Measurements from ENCODE around the gene HSPA2.
"Not testable (repeated sequence)": the region's sequence is repeated elsewhere in the genome, so short reads cannot be mapped to it uniquely, and the experiment has no call there.

The HSPA2 gene

DNA sequence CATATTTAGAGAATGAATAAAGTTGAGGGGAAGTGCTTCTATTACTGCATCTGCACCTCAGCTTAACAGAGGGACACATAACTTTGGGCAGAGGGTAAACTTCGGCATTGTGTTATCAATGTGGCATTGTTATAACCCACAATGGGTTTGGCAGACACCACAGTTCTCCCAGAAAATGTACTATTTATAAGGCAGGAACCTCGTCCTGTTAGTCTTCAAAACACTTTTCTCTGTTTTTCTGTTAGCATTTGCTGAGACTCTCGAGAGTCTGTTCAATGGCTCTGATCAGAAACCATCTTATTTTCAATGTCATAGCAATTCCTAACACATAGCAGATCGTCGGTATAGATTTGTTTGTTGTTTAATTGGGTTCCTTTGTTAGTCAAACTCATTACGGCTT is 23.2 kb downstream of the HSPA2 start:
- H3K4me3 ChIP-seq (ENCODE audit: low read depth, low read length): no peak overlapping the region
- TF ChIP-seq CTCF (IDR thresholded peaks at IDR 0.05; ENCODE audit: low read depth, low read length): no peak

DNA sequence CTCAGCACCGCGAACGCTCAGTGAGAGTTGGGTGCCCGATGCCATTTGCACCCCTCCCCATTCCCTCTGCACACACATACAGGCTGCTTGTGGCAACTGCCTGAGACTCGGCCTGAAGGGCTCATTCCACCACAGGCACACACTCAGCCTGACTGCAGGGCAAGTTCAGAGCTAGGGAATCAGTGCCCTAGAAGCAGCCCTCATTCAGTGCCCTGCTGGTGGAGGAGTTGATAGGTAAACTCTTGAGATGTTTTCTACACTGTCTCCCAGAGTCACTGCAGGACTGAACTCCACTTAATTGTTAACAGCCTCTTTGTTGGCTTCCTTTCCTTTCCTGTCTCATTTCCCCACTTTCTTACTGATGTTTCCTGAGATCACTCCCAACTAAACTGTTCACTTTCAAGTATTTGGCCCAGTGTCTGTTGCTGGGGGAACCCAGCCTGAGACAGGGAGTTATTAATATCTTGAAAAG is 26.1 kb downstream of the HSPA2 start:
- TF ChIP-seq CTCF (IDR thresholded peaks at IDR 0.05; ENCODE audit: low read depth, low read length): no peak
- no peak overlapping the region for H3K4me3 ChIP-seq (ENCODE audit: low read depth, low read length)

DNA sequence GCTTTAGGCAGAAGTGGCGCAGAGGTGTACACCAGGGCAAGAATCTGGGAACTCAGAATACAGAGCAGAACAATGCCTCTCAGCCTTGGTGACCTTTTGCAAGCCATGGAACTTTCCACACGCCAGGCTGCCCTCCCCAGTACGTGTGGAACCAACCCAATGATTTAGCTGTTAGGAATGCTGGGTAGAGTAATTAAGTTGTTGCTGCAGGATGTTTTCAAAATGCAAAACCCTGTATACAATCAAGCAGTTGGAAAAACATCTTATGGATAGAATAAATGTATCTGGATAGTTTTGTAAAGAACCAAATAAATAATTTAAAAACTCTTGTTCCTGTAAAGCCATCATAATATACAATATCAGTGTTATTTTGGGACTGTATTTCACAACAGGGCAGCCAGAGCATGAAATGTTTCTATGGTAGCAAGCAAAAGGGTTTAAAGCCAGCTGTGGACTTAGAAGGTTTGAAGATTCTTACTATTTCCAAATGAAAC is 28.6 kb downstream of the HSPA2 start:
- no peak for TF ChIP-seq CTCF (IDR thresholded peaks at IDR 0.05; ENCODE audit: low read depth, low read length)
- no peak overlapping the region for H3K4me3 ChIP-seq (ENCODE audit: low read depth, low read length)

DNA sequence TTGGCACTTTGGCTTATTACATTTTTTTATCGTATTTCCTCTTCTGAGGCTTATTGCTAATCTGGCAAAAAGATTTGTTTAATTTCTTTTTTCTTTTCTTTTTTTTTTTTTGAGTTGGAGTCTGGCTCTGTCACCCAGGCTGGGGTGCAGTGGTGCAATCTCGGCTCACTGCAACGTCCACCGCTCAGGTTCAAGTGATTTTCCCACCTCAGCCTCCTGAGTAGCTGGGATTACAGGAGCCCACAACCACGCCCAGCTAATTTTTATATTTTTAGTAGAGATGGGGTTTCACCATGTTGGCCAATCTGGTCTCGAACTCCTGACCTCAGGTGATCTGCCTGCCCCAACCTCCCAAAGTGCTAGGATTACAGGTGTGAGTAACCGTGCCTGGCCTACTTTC is 29.1 kb downstream of the HSPA2 start:
- not testable (repeated sequence) for H3K4me3 ChIP-seq (ENCODE audit: low read depth, low read length)

GRCh38 chr14:64572386-64573104 is 32.0 kb downstream of the HSPA2 start:
- no peak for TF ChIP-seq CTCF (IDR thresholded peaks at IDR 0.05; ENCODE audit: low read depth, low read length)
- no peak overlapping the region for H3K4me3 ChIP-seq (ENCODE audit: low read depth, low read length)

DNA sequence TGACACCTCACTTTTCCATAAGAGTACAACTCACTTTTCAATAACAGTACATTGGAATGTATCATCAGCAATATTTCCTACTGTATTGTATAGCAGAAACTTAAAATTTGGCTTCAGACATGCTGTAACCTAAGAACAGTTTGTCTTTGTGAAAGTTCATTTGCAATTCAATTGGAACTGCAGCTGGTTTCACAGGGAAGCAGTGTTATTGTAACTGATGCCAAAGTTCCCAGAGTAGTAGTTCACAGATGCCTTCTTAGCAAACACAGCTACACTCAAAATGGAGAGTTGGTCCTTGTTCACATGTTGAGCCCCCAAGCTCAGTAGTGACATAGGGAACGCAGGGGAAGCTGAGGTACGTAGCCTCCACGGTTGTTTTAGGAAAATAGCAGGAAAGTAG is 32.6 kb downstream of the HSPA2 start:
- no peak for TF ChIP-seq CTCF (IDR thresholded peaks at IDR 0.05; ENCODE audit: low read depth, low read length)
- H3K4me3 ChIP-seq (ENCODE audit: low read depth, low read length): no peak overlapping the region

- no peak overlapping the region for H3K4me3 ChIP-seq (ENCODE audit: low read depth, low read length)
- no peak for TF ChIP-seq CTCF (IDR thresholded peaks at IDR 0.05; ENCODE audit: low read depth, low read length)
These were observed 34.0 kb downstream of the HSPA2 start for GRCh38 chr14:64574371-64575107.
